HG03460 (cell line): ENCODE measurements around the gene MICAL2.
"Not testable (repeated sequence)": the region's sequence is repeated elsewhere in the genome, so short reads cannot be mapped to it uniquely, and the experiment has no call there.

Experiments used
- ATAC-seq: cut with Tn5 transposase; IDR thresholded peaks from one replicate; pipeline ENCODE4 v1.9.1; 2021; ENCODE audit not compliant: unreplicated experiment

Gene MICAL2

DNA sequence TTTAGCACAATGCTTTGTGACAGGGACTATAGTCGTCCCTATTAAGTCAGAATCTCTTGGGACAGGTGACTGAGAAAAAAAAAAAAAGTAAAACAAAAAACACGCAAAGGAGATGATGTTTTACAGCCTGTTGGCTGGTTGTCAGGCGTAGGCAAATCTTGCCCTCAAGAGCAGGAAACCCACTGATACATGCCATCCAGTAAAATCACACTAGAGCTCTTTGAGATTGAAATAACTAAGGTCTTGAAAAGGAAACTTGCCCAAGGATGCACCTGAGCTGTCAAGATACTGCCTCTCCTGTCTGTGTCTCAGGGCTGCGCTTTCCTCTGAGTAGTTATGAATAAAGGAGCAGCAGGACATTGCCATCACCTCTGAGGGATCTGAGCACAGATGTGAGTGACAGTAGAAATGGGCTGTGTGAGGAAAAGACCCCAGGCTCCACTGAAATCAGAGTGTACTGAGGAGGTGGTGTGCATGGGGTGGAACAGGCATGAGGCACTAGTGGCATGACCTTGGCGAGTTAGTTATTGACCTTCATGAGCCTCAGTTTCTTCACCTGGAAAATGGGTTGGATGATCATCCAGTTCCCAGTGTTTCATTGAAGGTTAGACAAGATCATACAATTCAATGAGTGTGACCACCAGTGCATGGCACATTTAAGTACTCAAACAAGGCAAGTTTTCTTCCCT lies 23.3 kb downstream of the MICAL2 start:
- peak; percentile 46 for ATAC-seq

DNA sequence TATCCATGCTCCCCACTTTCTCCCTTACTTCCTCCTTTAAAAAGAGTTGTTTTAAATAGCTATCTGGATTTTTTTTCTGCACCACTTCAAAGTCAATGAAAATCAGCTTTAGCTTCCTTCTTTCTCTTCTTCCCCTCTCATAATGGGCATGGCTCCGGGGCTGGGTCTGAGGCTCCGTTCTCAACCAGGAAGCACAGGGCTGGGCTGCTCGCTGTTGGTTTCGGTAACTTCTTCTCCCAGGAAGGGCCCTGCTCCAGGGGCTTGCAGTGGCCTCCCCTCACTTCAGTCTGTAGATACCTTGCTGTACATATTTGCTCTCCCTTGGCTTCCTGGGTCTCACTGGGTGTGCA lies 23.8 kb downstream of the MICAL2 start:
- ATAC-seq, result no peak

DNA sequence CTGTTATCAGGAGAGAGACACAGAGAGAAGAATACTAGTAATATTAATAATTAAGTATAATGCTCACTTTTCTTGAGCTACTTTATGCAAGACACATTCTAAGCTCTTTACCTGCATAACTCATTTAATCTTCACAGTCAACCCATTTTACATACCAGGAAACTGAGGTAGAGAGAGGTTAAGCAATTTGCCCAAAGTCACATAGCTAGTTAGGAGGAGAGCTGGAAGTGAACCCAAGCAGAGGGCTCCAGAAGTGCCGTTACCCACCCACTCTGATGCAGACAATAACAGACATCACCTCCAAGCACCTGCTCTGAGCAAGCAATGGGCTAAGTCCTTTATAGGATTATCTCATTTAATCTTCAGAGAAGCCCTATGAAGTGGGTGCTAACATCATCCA lies 24.8 kb downstream of the MICAL2 start:
- no peak for ATAC-seq

DNA sequence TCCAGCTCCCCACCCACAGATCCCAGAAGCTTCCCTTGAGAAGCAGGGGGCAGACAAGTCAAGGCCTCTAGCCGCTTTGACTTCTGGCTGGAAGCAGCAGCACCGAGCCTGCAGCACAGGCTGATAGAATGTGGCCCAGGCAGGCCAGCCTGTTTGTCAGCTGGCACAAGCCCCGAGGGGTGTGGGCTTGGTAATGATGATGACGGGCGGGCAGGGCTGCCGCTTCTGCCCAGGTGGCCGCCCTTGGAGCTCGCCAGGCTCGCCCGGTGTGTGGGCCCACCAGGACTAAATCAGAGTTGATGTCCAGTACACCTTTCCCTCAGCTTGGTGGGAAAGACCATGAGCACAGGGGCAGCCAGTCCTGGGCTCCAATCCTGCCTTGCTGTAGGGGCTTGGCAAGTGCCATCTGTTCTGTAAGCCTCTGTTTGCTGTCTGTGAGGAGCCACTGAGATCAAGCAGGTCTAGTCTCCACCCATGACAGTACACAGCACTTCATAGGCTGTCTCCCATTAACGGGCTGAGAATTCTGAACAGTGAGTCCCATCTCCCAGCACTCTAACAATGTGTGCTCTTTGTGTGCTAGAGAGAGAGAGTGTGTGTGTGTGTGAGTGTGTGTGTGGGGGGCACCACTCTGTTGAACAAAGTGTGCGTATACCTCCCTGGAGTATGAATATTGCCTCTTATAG lies 26.8 kb downstream of the MICAL2 start:
- ATAC-seq, result no peak

DNA sequence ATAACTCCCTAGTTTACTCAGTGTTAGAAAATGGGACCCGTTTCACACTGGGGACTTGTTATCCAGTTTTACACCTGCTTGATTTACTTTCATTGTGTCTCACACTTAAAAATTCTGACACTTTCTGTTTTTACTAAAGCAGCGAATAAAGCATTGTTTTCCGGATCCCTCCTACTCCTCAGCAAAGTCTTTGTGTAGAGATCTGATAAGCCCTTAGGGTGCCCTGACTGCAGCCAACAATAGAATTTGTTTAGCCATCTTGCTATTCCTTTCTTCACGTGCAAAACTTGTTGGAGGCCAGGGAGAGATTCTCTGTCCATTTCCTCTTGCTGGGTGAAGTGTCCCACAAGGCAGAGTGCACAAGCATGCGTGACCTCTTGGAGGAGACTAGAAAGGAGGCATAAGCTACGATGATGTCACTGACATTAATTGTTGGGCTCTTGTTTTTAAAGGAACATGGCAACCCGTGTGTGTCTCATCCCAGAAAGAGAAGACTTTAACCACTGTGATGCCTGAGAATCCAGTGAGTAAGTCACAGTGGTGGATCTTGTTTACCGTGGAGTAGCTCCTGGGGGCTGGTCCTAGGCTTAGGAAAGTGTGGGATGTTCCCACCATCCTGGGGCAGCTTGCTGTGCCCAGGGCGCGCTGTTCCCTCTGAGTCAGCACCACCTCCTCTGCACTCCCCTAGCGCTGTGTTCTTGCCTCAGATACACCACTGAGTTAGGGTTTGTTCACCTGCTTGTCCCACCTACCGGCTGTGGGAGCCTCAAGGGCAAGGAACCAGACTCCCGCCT lies 27.7 kb downstream of the MICAL2 start:
- ATAC-seq, result no peak

DNA sequence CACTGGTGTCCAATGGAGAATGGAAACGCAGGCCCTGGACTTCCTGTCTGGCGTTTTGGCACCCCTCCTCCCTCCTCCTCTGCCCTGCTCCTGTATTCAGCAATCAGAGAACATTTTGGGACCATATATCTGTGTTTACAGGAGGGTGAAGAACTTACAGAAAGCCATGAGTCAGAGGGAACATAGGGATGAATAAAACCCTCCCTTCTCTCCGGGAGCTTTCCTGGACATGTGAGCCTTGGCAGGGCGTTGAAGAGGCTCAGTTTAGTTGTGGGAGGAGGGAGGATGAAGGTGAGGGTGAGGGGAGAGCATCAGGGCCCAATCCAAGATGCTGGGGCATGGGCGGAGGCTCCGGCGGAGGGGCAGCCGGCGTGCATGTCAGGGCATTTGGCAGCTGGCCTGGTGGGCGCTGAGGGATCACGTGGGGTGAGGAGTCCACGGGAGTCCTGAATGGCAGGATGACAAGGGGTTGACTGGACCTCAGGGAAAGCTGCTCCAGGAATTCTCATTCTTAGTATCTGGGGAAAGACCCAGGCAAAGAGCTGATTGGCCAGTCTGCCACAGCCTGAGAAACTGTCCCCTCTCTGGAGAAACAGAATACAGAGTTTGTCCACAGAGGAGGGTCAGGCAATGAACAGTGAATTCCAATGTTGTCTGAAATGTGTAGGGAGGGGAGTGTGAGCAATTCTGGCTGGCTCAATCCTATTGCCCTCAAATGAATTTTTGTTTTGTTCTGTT lies 28.9 kb downstream of the MICAL2 start:
- ATAC-seq, result no peak

DNA sequence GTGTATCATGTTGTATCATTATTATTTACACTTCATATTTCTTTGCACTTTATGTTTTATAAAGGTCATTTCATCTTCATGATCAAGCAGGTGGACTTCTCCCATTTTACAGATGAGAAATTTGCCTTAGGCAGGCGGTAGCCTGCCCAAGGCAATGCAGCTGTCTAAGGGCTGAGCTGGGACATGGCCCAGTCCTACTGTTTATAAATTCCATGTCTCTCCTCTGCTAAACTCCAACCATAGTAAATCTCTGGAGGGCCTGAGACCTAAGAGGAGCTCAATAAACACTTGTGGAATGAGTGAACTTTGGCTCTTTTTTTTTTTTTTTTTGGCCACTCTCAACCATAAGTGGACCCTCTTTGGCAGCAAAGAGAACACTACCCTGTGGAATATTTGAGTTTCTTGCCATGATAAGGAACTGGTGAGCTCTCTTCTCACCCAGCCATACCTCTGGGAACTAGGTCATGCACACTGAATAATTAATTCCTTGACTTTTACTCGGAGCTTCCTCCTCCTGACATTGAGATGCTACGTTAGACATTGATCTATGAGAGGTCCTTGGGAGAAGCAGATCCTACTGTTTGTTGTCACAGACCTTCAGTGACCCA lies 29.9 kb downstream of the MICAL2 start:
- no peak for ATAC-seq

DNA sequence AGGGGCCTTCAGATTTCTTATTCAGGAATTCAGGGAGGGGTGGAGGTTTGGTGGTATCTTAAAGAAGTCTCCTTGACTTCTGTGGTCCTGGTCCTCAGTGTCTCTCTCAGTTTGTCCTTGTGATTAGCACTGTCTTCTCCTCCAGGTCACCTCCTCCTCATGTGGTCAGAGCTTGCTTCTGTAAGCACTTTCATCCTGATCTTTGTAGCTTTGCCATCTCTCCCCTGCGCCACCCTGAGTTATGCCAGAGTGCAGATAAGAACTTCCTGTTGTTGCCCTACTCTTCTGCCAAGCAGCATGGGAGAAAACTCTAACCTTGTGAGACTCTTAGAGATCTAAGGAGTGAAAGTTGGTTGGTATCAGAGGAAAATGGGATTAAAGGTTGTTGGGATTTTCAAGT lies 30.9 kb downstream of the MICAL2 start:
- ATAC-seq, result no peak

DNA sequence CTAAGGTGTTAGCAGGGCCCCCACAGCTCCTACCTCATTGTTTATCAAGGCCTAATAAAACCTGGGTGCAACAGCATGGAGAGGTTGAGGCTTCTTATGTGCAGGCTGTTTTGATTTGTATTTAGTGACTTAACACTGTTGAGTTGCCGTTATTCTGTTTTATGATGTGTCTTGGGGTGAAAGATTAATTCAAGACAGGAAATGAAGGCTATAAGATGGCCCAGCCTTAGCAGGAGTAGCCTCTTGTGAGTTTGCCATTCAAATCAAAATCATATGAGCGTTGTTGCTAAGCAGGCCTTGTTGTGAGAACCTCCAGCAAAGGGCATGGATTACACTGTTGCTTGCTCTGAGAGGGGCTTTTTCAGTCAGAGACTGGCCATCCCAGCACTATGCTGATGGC lies 31.8 kb downstream of the MICAL2 start:
- ATAC-seq, result no peak

DNA sequence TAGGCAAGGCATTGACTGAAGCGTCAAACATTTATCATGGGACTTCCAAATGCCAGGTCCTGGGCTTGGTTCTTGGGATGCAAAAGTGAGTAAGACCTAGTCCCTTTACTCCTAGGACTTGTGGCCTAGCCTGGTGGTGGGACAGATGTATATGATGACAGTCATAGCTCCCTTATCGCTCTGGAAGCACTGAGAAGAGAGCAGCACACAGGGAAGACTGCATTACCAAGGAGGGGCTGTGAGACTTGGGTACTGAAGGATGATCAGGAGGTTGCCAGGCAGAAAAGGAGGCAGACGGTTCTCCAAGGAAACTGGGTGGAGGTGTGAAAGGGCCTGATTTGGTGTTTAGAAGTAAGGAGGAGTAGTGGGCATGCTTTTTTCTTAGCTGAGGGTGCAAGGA lies 32.5 kb downstream of the MICAL2 start:
- no peak for ATAC-seq

DNA sequence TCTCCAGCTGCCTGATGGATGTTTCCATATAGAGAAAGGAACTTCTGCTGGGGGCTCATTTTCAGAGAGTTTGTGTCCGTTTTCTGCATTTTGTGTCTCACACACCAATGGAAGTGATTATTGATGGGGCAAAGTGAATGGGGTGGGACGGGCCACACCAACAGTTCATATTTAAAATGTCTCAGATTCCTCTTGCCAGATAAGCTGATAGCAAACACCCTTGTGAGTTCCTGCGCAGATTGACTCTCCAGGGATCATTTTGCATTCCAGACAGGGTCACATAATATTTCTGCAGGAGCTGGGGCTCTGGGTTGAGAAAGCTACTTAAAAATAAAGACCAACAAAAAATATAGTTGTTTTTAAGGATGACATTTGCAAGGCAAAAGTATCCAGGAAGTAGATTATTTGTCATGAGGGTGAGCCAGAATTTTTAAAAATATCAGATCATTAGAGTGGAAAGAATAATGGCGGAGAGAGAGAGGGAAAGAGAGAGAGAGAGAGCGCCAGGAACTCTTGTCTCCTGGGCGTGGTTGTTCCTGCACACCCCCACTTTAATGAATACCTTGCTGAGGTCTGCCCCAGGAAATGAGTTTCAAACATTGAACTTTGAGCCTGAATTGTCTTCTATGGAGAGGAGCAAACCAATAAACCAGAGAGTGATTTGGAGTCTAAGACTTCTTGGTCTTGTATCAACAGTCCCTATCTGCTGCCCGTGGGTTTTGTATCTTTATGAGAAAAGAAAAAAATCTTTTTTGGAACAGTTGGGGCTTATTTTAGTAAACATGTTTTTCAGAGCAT lies 33.3 kb downstream of the MICAL2 start:
- ATAC-seq, result no peak

DNA sequence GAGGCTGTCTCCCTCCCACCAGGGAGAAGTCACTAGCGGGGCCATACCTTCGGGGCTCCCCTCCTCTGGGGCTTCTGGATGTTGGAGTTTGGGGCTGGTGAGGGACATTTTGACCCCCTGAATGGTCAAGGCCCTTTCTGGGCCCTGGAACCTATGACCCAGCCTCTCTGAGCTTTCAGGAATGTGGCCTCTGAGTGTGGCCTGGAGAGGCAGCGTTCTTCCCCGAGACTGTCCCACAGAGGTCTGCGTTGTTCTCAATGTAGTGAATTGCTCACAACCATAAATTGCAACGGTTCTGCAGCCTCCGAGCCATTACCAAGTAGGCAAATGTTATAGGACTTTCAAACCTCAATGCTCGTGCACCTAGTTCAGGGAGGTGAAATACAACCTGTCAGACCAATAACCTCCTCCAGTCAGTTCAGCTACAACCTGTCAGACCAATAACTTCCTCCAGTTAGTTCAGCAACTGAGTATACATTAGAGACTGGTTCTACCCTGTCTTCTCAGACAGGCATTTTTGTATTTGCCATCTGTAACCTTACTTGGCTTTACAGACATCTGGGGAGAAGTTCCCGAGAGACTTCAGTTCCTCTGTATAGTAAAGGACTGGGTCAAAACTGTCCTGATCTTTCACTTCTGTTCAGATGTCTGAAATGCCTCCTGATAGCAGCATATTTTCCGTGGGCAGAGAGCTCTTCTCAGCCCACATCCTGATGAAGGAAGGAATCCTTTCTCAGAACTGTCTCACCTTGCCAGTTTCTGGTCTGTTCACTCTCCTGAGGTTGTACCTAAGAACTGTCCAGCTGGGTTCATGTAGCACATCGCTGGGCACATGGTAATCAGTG lies 34.2 kb downstream of the MICAL2 start:
- ATAC-seq, result peak; percentile 56

DNA sequence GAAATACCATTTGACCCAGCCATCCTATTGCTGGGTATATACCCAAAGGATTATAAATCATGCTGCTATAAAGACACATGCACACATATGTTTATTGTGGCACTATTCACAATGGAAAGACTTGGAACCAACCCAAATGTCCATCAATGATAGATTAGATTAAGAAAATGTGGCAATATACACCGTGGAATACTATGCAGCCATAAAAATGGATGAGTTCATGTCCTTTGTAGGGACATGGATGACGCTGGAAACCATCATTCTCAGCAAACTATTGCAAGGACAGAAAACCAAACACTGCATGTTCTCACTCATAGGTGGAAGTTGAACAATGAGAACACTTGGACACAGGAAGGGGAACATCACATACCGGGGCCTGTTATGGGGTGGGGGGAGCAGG lies 36.3 kb downstream of the MICAL2 start:
- ATAC-seq, result not testable (repeated sequence)

DNA sequence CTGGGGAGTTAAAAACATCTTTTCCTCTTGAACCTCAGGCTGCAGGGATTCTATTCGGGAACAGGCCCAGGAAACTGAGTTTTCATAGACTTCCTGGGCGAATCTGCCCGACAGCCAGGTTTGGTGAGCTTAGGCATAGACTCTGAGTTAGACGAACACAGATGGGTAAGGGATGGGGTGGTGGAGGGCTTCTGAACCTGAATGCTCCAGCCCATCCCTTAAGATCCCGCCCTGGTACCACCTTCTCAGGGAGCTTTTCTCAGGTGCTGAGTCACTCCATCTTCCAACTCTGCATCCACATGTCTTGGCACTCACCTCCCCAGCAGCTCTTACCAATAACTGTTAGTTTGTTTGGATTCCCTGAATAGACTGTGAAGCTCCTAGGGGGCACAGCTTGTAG lies 37.4 kb downstream of the MICAL2 start:
- no peak for ATAC-seq

DNA sequence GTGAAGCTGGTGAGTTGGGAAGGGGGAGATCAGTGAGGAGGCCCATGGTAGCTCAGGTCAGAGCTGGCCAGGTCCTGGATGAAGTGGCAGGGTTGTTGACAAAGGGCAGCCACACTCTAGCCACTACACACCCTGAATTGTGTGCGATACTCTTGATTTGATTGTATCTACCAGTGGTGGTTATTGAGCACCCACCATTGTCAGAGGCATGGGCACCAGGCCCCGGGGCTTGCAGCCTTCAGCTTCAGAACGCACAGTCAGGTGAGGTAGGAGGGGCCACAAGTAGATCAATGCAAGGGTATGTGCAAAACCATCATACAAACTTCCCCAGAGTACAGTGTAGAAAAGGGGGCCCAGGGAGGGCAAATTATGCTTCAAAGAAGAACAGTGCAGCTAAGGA lies 38.1 kb downstream of the MICAL2 start:
- no peak for ATAC-seq

DNA sequence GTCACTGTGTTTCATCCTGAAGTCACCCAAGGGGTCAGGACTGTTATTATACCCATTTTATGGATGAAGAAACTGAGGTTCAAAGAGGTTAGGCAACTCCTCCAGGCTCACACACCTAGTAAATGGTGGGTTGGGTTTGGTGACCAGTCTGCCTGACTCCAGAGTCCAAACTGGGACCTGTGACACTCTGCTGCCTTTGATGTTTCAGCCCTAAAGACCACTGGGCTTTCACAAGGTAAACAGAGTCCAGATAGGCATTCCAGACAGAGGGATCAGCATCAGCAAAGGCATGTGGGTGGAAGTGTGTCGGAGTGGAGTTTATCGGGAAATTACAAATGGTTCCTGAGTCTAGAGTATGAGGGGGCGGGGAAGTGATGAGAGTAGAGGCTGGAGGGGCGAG lies 38.5 kb downstream of the MICAL2 start:
- ATAC-seq, result no peak

DNA sequence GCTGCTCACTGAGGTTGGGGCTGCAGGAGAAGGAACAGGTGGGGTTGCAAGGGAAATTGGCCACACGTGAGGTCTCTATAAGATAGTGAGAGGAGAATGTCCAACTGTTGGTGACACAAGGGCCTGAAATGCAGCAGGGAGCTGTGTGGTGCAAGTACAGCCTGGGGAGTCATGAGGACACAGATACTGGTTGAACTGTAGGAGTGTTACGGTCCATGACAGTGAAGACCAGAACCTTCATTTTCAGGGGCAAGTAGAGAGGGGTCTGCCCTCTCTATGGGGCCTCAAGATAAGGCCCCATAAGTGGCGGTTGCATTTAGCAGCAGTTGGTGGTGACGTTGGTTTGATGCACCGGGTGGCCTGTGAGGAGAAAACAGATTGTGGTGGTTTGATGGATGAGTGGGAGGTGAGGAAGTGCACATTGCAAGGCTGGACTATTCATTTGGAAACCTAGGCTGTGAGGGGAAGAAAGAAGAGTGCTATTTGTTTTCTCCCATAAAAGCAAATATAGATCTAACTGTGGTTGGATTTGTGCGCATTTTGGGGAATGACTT lies 39.4 kb downstream of the MICAL2 start:
- no peak for ATAC-seq

DNA sequence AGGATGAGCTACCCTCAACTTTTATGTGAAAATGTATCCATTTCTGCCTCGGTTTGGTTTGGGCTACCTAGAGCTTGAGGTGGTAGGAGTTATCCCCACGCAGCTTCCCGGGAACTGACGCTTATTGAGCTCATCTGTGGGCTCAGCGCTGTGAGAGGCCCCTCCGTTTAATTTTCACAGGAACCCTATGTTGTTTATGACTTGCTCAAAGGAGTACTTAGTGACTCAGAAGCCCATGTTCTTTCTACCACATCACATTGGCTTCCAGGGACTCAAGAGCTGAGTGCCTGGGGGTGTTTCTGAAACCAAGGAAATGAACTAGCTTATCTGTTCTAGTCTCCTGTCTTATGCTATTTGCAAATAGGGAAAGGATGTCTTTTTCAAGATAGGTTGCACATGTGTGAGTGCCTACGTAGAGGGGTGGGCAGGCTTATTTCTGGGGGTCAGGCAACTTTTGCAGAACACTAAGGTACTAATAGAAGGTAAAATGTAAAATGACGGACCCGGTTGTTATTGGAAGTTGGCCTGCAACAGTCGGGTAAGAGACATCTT lies 40.5 kb downstream of the MICAL2 start:
- no peak for ATAC-seq

DNA sequence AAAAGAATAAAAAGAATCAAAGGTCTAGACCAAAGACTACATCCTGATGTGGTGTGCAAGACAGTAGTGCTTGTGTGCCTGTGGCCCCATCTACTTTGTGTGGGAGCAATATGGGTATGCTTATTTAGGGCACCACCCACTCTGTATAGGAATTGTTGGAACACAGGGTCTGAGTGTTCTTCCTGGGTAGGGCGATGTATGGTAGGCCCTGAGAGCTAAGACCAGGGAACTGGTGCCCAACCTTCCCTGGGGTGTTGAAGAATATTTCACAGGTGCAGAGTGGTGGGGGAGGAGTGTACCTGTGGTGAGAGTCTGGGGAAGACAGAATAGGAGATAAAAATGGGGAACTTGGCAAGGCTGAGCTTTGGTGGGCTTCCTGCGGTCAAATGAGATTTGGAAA lies 41.9 kb downstream of the MICAL2 start:
- no peak for ATAC-seq
